Neural cell (in vitro differentiated cells): ENCODE data around the gene LRRN3.

Source experiments
- CTCF ChIP-seq: fragments of 450-650 bp; IDR thresholded peaks from 2 replicates; pipeline ENCODE4 v1.5.1; 2014; ENCODE audit warnings: antibody characterized with exemption, mild to moderate bottlenecking, moderate library complexity; ENCODE audit not compliant: poor library complexity, severe bottlenecking
- EP300 ChIP-seq: fragments of 450-650 bp; conservative IDR thresholded peaks from 2 replicates; pipeline ENCODE4 v1.6.1; 2014; ENCODE audit warnings: antibody characterized with exemption, mild to moderate bottlenecking, moderate library complexity; ENCODE audit not compliant: poor library complexity, severe bottlenecking
- EZH2 ChIP-seq: fragments of 200-600, 300-800 bp; shearing (Covaris generic), sonication (generic); IDR thresholded peaks from 2 replicates; pipeline ENCODE4 v1.6.1; 2014; ENCODE audit warnings: antibody characterized with exemption, low read length, borderline replicate concordance, mild to moderate bottlenecking; ENCODE audit not compliant: insufficient read depth, poor library complexity, severe bottlenecking
- POLR2AphosphoS5 ChIP-seq: IDR thresholded peaks from 2 replicates; pipeline ENCODE4 v1.6.1; 2012
- RAD21 ChIP-seq: fragments of 450-650 bp; conservative IDR thresholded peaks from 2 replicates; pipeline ENCODE4 v1.6.1; 2014; ENCODE audit warnings: antibody characterized with exemption, mild to moderate bottlenecking, moderate library complexity
- REST ChIP-seq: IDR thresholded peaks from 2 replicates; pipeline ENCODE4 v1.6.1; 2012; ENCODE audit warnings: borderline replicate concordance
- SMC3 ChIP-seq: fragments of 450-650 bp; conservative IDR thresholded peaks from 2 replicates; pipeline ENCODE4 v1.6.1; 2014; ENCODE audit warnings: antibody characterized with exemption, mild to moderate bottlenecking, moderate library complexity; ENCODE audit not compliant: poor library complexity

GRCh38 chr7:111042842-111043241 lies 48.1 kb upstream of the LRRN3 start:
- no peak for TF ChIP-seq CTCF
- no peak for TF ChIP-seq SMC3
- TF ChIP-seq EP300: no peak
- TF ChIP-seq RAD21: no peak
- TF ChIP-seq REST: no peak
- no peak for TF ChIP-seq EZH2
- no peak for TF ChIP-seq POLR2AphosphoS5
